Measurements from ENCODE around the gene CHL1.

GRCh38 chr3:364287-364686 lies 167.7 kb downstream of the CHL1 start:
- TF ChIP-seq CTCF (IDR thresholded peaks at IDR 0.05; ENCODE audit: low read depth, low read length, poor library complexity, severe bottlenecking) (no peak), EZH2phosphoT487 (IDR thresholded peaks at IDR 0.05; ENCODE audit: borderline replicate concordance, low read length) (no peak)
